Stromal cell of bone marrow (primary cell): ENCODE data around the gene TMEM179.

ENCODE experiments used
- DNase-seq: peaks from one replicate; pipeline ENCODE4 v3.0.0-alpha.2; 2012; ENCODE audit warnings: low read depth

TMEM179 gene

GRCh38 chr14:104569435-104569834, 35.1 kb downstream of the TMEM179 start:
- no peak for DNase-seq

- no peak for DNase-seq
These were observed 36.0 kb downstream of the TMEM179 start for GRCh38 chr14:104568620-104569019.

GRCh38 chr14:104567957-104568225, 36.7 kb downstream of the TMEM179 start:
- no peak for DNase-seq

GRCh38 chr14:104567141-104567956, 37.2 kb downstream of the TMEM179 start:
- DNase-seq = no peak

- no peak for DNase-seq
These were observed 39.6 kb downstream of the TMEM179 start for GRCh38 chr14:104564744-104565679.

GRCh38 chr14:104563742-104564615, 40.6 kb downstream of the TMEM179 start:
- DNase-seq = peak; percentile 16

- no peak for DNase-seq
These were observed 41.3 kb downstream of the TMEM179 start for GRCh38 chr14:104563191-104563741.

- no peak for DNase-seq
These were observed 42.0 kb downstream of the TMEM179 start for GRCh38 chr14:104562606-104563005.

GRCh38 chr14:104561632-104562495, 42.7 kb downstream of the TMEM179 start:
- no peak for DNase-seq

GRCh38 chr14:104561124-104561557, 43.4 kb downstream of the TMEM179 start:
- DNase-seq = no peak

- no peak for DNase-seq
These were observed 44.0 kb downstream of the TMEM179 start for GRCh38 chr14:104560586-104560945.

- DNase-seq = no peak
These were observed 44.6 kb downstream of the TMEM179 start for GRCh38 chr14:104559804-104560585.

GRCh38 chr14:104559028-104559803, 45.4 kb downstream of the TMEM179 start:
- no peak for DNase-seq

- no peak for DNase-seq
These were observed 46.1 kb downstream of the TMEM179 start for GRCh38 chr14:104558231-104559027.

GRCh38 chr14:104557766-104558165, 46.8 kb downstream of the TMEM179 start:
- no peak for DNase-seq

- no peak for DNase-seq
These were observed 47.5 kb downstream of the TMEM179 start for GRCh38 chr14:104557086-104557485.

GRCh38 chr14:104556256-104557021, 48.1 kb downstream of the TMEM179 start:
- no peak for DNase-seq
